ENCODE results near the gene LOXHD1. TPM values are rescaled to one million over a fixed set of nuclear protein-coding genes. Genes with fewer than 3 reads are reported as not detected.

Gene LOXHD1
- total RNA-seq, 2 experiments from 2014 or later, result not detected

DNA sequence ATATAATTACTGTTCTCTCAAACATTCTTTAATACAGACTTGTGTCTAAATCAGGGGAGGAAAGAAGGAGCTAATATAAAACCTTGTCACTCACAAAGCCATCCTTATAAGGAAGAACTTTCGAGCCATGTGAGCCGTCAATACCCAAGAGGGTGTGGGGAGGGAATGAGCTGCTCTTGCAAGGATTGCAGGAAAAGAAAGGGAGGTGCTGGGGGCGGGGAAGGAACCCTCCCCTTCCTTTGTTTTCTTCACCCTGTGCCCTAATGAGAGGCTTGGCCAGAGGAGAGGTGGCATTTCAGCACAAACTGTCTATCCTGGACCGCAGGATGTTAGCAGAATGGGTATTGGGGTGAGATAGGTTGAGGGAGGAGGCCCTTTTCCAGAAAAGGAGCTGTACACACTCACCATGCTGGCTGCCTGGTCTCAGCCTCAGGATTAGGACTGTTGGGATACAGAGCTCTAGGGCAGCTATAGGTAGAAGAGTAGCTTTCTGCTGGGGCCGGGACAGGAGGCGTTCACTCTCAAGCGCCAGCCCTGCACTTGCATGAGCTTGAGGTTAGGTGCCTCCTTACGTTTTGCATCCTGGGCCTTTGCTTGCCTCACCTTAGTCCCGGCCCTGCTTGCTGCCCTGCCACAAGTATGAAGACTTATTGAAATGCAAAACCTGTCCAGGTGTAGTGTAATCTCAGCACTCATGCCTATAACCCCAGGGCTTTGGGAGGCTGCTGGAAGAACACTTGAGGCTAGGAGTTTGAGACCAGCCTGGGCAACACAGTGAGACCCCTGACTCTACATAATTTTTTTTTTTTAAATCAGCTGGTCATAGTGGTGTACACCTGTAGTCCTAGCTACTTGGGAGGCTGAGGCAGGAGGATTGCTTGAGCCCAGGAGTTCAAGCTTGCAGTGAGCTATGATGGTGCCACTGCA lies 190.5 kb downstream of the LOXHD1 start:
- DNase-seq, result no peak
- Mint-ChIP-seq H3K27me3 (peaks cover 13% of the 10 kb centered on the region), H3K27ac (no peak overlapping the region), H3K4me1 (no peaks in the 10 kb centered on the region), H3K9me3 (no peaks in the 10 kb centered on the region), H3K36me3 (ENCODE audit: low read depth) (no peaks in the 10 kb centered on the region), H3K4me3 (no peak overlapping the region)
- CTCF ChIA-PET, result interaction anchor here (1.5 kb wide), 1 partner anchor 293 kb away, joined by 3 read pairs; a partner anchor contains a TSS
- POLR2A ChIA-PET, result no interaction called here

DNA sequence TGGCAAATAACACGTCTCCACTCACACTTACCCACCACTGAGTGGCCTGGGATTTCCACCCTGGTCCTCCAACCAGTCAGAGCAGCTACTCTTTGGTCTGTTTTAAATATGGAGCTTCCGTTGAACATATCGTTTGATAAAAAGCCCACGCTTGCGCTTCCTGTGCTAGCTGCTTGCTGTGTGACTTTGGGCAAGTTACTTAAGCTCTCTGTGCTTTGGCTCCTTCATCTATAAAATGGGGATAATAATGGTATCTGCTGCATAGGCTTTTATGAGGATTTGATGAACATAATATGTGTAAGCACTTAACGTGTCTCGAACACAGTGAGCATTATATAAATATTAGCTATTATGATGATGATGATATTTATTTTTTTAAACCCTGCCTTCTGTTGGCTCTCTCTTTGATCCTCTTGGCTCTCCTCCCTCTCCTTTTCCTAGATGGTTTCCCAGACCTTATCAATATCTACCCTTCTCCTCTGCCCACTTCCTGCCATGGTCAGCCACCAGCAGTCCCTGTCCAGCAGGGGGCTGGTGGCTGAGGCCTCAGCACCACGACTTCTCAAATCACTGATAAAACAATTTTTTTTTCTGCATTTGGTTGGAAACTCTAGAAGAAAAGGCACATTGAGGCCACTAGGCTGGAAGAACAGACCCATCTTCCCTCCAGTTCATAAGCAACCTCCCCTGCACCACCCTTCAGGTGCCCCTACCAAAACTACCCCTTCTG lies 191.9 kb downstream of the LOXHD1 start:
- no peak overlapping the region for H3K27ac Mint-ChIP-seq
- POLR2A ChIA-PET, result no interaction called here
- H3K4me1 Mint-ChIP-seq, result no peaks in the 10 kb centered on the region
- H3K4me3 Mint-ChIP-seq, result no peak overlapping the region
- peaks cover 13% of the 10 kb centered on the region for H3K27me3 Mint-ChIP-seq
- CTCF ChIA-PET, result no interaction called here
- no peaks in the 10 kb centered on the region for H3K36me3 Mint-ChIP-seq (ENCODE audit: low read depth)
- no peak for DNase-seq
- no peaks in the 10 kb centered on the region for H3K9me3 Mint-ChIP-seq

- H3K27ac Mint-ChIP-seq, result no peak overlapping the region
- no peaks in the 10 kb centered on the region for H3K9me3 Mint-ChIP-seq
- H3K4me3 Mint-ChIP-seq, result no peak overlapping the region
- H3K4me1 Mint-ChIP-seq, result no peaks in the 10 kb centered on the region
- no peak for DNase-seq
- H3K27me3 Mint-ChIP-seq, result peaks cover 11% of the 10 kb centered on the region
- CTCF ChIA-PET, result no interaction called here
- H3K36me3 Mint-ChIP-seq (ENCODE audit: low read depth), result no peaks in the 10 kb centered on the region
- POLR2A ChIA-PET, result no interaction called here
Measured at GRCh38 chr18:46462523-46462922, 194.5 kb downstream of the LOXHD1 start.

GRCh38 chr18:46461993-46462392 lies 195.0 kb downstream of the LOXHD1 start:
- DNase-seq, result no peak
- Mint-ChIP-seq H3K4me3 (no peak overlapping the region), H3K27ac (no peak overlapping the region), H3K27me3 (peaks cover 11% of the 10 kb centered on the region), H3K4me1 (no peaks in the 10 kb centered on the region), H3K9me3 (no peaks in the 10 kb centered on the region), H3K36me3 (ENCODE audit: low read depth) (no peaks in the 10 kb centered on the region)
- ChIA-PET POLR2A (no interaction called here), CTCF (no interaction called here)

DNA sequence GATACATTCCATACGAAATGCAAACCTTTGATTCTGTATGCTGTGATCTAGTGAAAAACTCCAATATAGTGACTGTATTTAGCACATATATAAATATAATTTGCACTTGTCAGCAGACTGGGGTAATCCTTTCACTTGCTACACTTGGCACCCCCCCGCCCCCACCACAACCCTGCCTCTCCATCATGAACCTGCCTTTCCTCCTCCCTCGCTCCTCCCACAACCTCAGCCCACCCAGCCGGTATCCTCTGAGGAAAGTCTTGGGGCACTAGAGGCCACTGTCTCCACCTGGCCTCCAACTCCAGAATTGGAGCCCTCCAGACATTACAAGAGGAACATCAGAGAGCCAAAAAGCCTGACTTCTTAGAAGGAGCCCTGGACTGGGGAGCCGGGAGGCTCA lies 196.3 kb downstream of the LOXHD1 start:
- Mint-ChIP-seq H3K27ac (no peak overlapping the region), H3K9me3 (no peaks in the 10 kb centered on the region), H3K36me3 (ENCODE audit: low read depth) (no peaks in the 10 kb centered on the region), H3K4me3 (no peak overlapping the region), H3K4me1 (no peaks in the 10 kb centered on the region), H3K27me3 (peaks cover 7% of the 10 kb centered on the region)
- CTCF ChIA-PET, result no interaction called here
- POLR2A ChIA-PET, result no interaction called here
- DNase-seq, result no peak

DNA sequence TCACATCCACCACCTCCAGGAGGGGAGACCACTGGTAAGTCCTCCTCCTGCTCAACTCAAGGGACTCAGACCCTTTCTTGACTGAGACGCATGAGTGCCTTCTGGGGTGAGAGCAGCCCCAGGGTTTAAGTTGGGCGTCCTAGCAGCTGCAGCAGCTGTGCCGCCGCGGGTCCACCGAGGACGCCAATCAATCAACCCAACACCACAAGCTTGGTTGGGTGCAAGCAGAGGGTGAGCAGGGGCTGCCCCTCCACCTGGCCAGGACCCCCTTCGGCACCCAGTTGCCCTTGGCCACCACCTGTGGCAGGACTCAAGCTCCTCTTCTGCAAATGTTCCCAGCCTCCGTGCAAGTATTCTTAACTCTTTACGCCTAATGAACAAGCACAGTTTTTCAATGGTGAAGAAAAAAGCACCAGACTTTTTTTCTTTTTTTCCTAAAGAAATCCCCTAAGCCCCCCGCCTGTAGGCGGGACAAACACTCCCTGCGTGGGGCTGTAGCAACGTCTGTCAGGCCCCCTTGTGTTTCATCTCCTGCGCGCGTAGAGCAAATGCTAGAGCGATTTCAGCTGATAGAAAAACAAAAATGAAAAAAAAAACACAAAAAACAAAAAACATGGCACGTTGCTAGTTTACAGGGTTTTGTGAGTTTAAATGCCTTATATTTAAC lies 197.1 kb downstream of the LOXHD1 start:
- CTCF ChIA-PET, result interaction anchor here (1.2 kb wide), 1 partner anchor 180 kb away, joined by 4 read pairs; no protein-coding TSS in a partner anchor
- POLR2A ChIA-PET, result no interaction called here
- H3K9me3 Mint-ChIP-seq, result no peaks in the 10 kb centered on the region
- peaks cover 4% of the 10 kb centered on the region for H3K27me3 Mint-ChIP-seq
- no peak overlapping the region for H3K27ac Mint-ChIP-seq
- no peaks in the 10 kb centered on the region for H3K4me1 Mint-ChIP-seq
- DNase-seq, result no peak
- H3K36me3 Mint-ChIP-seq (ENCODE audit: low read depth), result no peaks in the 10 kb centered on the region
- H3K4me3 Mint-ChIP-seq, result no peak overlapping the region

DNA sequence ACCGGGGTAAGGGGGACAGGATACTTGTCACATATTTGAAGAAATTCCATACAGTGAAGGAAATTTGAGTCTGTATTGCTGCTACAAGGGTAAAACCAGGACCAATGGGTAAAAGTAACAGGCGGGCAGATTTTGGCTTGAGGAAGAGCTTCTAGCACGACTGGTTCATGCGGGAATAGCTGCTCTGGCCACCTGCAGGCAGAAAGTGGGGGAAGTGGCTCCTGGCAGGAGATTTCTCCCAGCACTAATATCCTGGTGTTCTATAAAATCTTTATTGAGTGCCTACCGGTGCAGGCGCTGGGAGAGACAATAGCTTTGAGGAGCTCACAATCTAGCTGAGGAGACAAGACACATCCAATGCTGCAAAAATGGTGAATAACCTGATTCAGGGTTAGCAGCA lies 198.5 kb downstream of the LOXHD1 start:
- Mint-ChIP-seq H3K4me1 (no peaks in the 10 kb centered on the region), H3K27me3 (no peaks in the 10 kb centered on the region), H3K36me3 (ENCODE audit: low read depth) (no peaks in the 10 kb centered on the region), H3K27ac (no peak overlapping the region), H3K4me3 (no peak overlapping the region), H3K9me3 (no peaks in the 10 kb centered on the region)
- DNase-seq, result no peak
- POLR2A ChIA-PET, result no interaction called here
- CTCF ChIA-PET, result interaction anchor here (1.2 kb wide), 1 partner anchor 178 kb away, joined by 4 read pairs; no protein-coding TSS in a partner anchor

- Mint-ChIP-seq H3K36me3 (ENCODE audit: low read depth) (no peaks in the 10 kb centered on the region), H3K27me3 (peaks cover 3% of the 10 kb centered on the region), H3K4me3 (no peak overlapping the region), H3K4me1 (no peaks in the 10 kb centered on the region), H3K9me3 (no peaks in the 10 kb centered on the region), H3K27ac (no peak overlapping the region)
- DNase-seq, result no peak
- CTCF ChIA-PET, result interaction anchor here (0.7 kb wide), 1 partner anchor 1720 kb away, joined by 4 read pairs; no protein-coding TSS in a partner anchor
- POLR2A ChIA-PET, result no interaction called here
Measured at GRCh38 chr18:46456691-46457090, 200.3 kb downstream of the LOXHD1 start.

DNA sequence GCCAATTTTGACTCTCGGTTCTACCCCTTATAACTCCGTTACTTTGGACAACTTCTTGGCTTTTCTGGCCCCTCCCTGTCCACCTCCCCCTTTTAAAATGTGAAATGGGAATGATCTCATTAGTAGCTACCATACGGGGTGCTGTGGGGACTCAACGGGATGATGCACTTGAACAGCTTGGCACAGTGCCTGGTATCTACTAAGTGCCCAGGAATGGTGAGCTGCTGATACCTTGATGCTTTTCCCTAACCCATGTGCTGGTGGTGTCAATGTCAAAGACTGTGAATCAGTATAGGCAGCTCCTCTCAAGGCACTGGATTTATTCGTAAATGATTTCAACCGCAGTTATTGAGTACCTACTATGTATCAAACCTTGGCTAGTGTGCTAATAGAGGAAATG lies 204.2 kb downstream of the LOXHD1 start:
- ChIA-PET CTCF (no interaction called here), POLR2A (no interaction called here)
- H3K36me3 Mint-ChIP-seq (ENCODE audit: low read depth), result no peaks in the 10 kb centered on the region
- H3K4me3 Mint-ChIP-seq, result no peak overlapping the region
- DNase-seq, result no peak
- H3K27me3 Mint-ChIP-seq, result peaks cover 6% of the 10 kb centered on the region
- no peaks in the 10 kb centered on the region for H3K9me3 Mint-ChIP-seq
- H3K4me1 Mint-ChIP-seq, result no peaks in the 10 kb centered on the region
- no peak overlapping the region for H3K27ac Mint-ChIP-seq

DNA sequence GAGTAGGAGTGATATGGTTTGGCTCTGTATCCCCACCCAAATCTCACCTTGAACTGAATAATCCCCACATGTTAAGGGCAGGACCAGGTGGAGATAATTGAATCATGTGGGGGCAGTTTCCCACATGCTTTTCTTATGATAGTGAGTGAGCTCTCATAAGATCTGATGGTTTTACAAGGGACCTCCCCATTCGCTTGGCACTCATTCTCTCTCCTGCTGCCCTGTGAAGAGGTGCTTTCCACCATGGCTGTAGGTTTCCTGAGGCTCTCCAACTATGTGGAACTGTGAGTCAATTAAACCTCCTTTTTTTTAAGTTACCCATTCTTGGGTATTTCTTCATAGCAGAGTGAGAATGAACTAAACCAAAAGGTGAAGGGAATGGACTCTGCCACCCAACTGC lies 207.5 kb downstream of the LOXHD1 start:
- H3K27me3 Mint-ChIP-seq, result peaks cover 19% of the 10 kb centered on the region
- no peak overlapping the region for H3K4me3 Mint-ChIP-seq
- H3K36me3 Mint-ChIP-seq (ENCODE audit: low read depth), result peaks cover 2% of the 10 kb centered on the region
- CTCF ChIA-PET, result no interaction called here
- no peaks in the 10 kb centered on the region for H3K9me3 Mint-ChIP-seq
- H3K27ac Mint-ChIP-seq, result no peak overlapping the region
- DNase-seq, result no peak
- H3K4me1 Mint-ChIP-seq, result no peaks in the 10 kb centered on the region
- POLR2A ChIA-PET, result no interaction called here

- Mint-ChIP-seq H3K27me3 (peaks cover 19% of the 10 kb centered on the region), H3K9me3 (no peaks in the 10 kb centered on the region), H3K36me3 (ENCODE audit: low read depth) (peaks cover 2% of the 10 kb centered on the region), H3K27ac (no peak overlapping the region), H3K4me1 (no peaks in the 10 kb centered on the region), H3K4me3 (no peak overlapping the region)
- ChIA-PET POLR2A (no interaction called here), CTCF (no interaction called here)
- no peak for DNase-seq
Measured at GRCh38 chr18:46449033-46449432, 208.0 kb downstream of the LOXHD1 start.

GRCh38 chr18:46448347-46448746 lies 208.7 kb downstream of the LOXHD1 start:
- CTCF ChIA-PET, result no interaction called here
- peaks cover 20% of the 10 kb centered on the region for H3K27me3 Mint-ChIP-seq
- no peaks in the 10 kb centered on the region for H3K4me1 Mint-ChIP-seq
- H3K27ac Mint-ChIP-seq, result no peak overlapping the region
- no peak overlapping the region for H3K4me3 Mint-ChIP-seq
- no peaks in the 10 kb centered on the region for H3K9me3 Mint-ChIP-seq
- POLR2A ChIA-PET, result no interaction called here
- peaks cover 2% of the 10 kb centered on the region for H3K36me3 Mint-ChIP-seq (ENCODE audit: low read depth)
- DNase-seq, result no peak

DNA sequence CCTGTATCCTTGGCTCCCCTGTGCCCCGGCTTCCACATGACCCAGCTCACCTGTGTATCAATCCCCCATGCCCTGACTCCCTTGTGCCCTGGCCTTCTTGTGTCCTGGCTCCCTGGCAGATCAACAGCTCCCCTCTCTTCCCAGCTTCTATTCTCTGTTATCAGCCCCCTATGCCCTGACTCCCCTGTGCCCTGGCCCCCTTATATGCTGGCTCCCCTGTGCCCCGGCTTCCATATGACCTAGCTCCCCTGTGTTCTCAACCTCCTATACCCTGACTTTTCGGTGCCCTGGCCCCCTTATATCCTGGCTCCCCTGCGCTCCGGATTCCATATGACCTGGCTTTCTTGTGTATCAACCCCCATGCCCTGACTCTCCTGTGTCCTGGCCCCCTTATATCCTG lies 209.2 kb downstream of the LOXHD1 start:
- no peak for DNase-seq
- CTCF ChIA-PET, result no interaction called here
- no peaks in the 10 kb centered on the region for H3K4me1 Mint-ChIP-seq
- H3K27me3 Mint-ChIP-seq, result peaks cover 17% of the 10 kb centered on the region
- H3K36me3 Mint-ChIP-seq (ENCODE audit: low read depth), result peaks cover 2% of the 10 kb centered on the region
- no peak overlapping the region for H3K27ac Mint-ChIP-seq
- POLR2A ChIA-PET, result no interaction called here
- no peaks in the 10 kb centered on the region for H3K9me3 Mint-ChIP-seq
- H3K4me3 Mint-ChIP-seq, result no peak overlapping the region
